HEK293T (cell line): ENCODE results near the gene CCDC136.

Experiments used
- ARNT ChIP-seq: fragments of 450-650 bp; IDR thresholded peaks from 2 replicates; pipeline ENCODE4 v1.6.1; 2017; ENCODE audit warnings: mild to moderate bottlenecking
- BHLHE40 ChIP-seq: fragments of 450-650 bp; IDR thresholded peaks from 2 replicates; pipeline ENCODE4 v1.6.1; 2016; ENCODE audit warnings: mild to moderate bottlenecking, moderate library complexity, borderline replicate concordance
- FOXA1 ChIP-seq: fragments of 450-650 bp; IDR thresholded peaks from 2 replicates; pipeline ENCODE4 v1.6.1; 2016; ENCODE audit warnings: mild to moderate bottlenecking
- HDGF ChIP-seq: fragments of 450-650 bp; IDR thresholded peaks from 2 replicates; pipeline ENCODE4 v1.6.1; 2017; ENCODE audit warnings: antibody characterized with exemption, borderline replicate concordance
- SP1 ChIP-seq: fragments of 450-650 bp; IDR thresholded peaks from 2 replicates; pipeline ENCODE4 v1.6.1; 2017

GRCh38 chr7:128744366-128744905 is 47.3 kb upstream of the CCDC136 start:
- TF ChIP-seq ARNT (no peak), HDGF (no peak), BHLHE40 (no peak), SP1 (no peak), FOXA1 (no peak)
